ENCODE data around the gene CFAP73. TPM values are rescaled to one million over a fixed set of nuclear protein-coding genes. Genes with fewer than 3 reads are reported as not detected.

The CFAP73 gene
- total RNA-seq, 1 donor from 2014 or later = not detected

GRCh38 chr12:113109872-113110599 is 39.5 kb upstream of the CFAP73 start:
- Histone ChIP-seq H3K27me3 (ENCODE audit: control insufficient read depth, insufficient read depth, low read length) (peaks cover 2% of the 10 kb centered on the region), H3K4me3 (ENCODE audit: low read depth, low read length) (no peak overlapping the region), H3K36me3 (ENCODE audit: control insufficient read depth, insufficient read depth, low read length) (no peaks in the 10 kb centered on the region)
- DNase-seq (ENCODE audit: low read depth) = no peak
- TF ChIP-seq CTCF (IDR thresholded peaks at IDR 0.05; ENCODE audit: insufficient read depth, low read length, poor library complexity, severe bottlenecking) = no peak

DNA sequence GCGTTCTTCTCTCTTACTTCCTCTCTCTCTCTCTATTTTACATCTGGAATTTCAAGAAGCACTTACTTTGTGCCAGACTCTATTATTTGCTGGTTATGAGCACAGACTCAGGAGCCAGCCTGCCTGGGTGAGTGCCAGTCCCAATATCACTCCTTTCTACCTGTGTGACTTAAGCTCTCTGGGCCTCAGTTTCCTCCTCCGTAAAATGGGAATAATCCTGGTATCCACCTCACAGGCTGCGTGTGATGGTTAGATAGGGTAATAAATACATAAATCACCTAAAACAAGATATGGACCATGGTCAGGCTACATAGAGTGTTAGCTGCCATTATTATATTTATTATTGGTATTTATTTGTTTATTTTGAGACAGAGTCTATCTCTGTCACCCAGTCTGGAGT is 38.3 kb upstream of the CFAP73 start:
- Histone ChIP-seq H3K36me3 (ENCODE audit: control insufficient read depth, insufficient read depth, low read length) (no peaks in the 10 kb centered on the region), H3K27me3 (ENCODE audit: control insufficient read depth, insufficient read depth, low read length) (peaks cover 2% of the 10 kb centered on the region), H3K4me3 (ENCODE audit: low read depth, low read length) (no peak overlapping the region)
- TF ChIP-seq CTCF (IDR thresholded peaks at IDR 0.05; ENCODE audit: insufficient read depth, low read length, poor library complexity, severe bottlenecking) = no peak
- no peak for DNase-seq (ENCODE audit: low read depth)

DNA sequence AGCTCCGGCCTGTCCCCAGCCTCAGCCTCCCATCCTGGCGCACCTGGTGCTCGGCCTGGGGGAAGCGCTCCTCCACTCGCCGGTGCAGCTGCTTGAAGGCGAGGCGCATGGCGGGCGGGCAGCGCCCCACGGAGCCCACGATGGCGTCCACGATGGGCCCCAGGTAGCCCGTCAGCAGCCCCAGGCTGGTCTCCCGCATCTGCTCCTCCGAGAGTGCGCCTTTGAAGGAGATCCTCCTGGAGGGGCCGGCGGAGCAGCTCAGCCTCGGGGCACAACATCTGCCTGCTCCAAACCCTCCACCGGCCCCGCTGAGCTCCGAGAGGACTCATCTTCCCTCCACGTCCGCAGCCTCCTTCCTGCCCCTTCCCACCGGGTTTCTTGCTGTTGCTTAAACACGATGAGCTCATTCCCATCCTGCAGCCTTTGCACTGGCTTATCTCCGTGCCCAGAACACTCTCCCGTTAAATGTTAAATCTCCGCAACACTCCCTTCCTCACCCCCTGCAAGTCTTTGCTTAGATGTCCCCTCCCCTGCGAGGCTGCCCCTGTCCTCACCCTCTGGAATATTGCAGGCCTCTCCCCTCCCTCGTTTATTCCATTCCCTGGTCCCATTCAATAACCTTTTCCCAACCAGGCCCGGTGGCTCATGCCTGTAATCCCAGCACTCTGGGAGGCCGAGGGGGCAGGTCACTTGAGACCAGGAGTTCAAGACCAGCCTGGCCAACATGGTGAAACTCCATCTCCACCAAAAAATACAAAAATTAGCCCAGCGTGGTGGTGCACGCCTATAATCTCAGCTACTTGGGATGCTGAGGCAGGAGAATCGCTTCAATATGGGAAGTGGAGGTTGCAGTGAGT is 37.3 kb upstream of the CFAP73 start:
- Histone ChIP-seq H3K36me3 (ENCODE audit: control insufficient read depth, insufficient read depth, low read length) (no peaks in the 10 kb centered on the region), H3K27me3 (ENCODE audit: control insufficient read depth, insufficient read depth, low read length) (peaks cover 2% of the 10 kb centered on the region), H3K4me3 (ENCODE audit: low read depth, low read length) (no peak overlapping the region)
- DNase-seq (ENCODE audit: low read depth) = no peak
- TF ChIP-seq CTCF (IDR thresholded peaks at IDR 0.05; ENCODE audit: insufficient read depth, low read length, poor library complexity, severe bottlenecking) = no peak

DNA sequence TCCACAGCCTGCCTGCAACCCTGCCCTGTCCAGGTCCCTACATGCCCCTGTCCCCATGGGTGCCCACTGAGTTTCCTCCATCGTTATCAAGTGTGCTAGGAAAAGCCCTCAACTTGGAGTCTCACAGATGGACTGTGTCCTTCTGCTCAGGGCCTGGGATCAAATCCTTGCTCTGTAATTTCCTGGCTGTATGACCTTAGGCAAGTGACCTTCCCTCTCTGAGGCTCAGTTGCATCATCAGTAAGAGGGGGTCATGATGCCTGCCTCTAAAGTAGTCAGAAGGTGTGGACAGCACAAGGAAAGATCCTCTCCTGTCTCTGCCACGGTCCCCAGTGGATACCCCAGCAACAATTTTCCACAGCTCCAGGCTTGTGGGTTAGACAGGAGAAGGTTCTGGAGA is 36.1 kb upstream of the CFAP73 start:
- DNase-seq (ENCODE audit: low read depth) = no peak
- peaks cover 2% of the 10 kb centered on the region for H3K27me3 ChIP-seq (ENCODE audit: control insufficient read depth, insufficient read depth, low read length)
- no peaks in the 10 kb centered on the region for H3K36me3 ChIP-seq (ENCODE audit: control insufficient read depth, insufficient read depth, low read length)
- no peak overlapping the region for H3K4me3 ChIP-seq (ENCODE audit: low read depth, low read length)
- no peak for TF ChIP-seq CTCF (IDR thresholded peaks at IDR 0.05; ENCODE audit: insufficient read depth, low read length, poor library complexity, severe bottlenecking)

DNA sequence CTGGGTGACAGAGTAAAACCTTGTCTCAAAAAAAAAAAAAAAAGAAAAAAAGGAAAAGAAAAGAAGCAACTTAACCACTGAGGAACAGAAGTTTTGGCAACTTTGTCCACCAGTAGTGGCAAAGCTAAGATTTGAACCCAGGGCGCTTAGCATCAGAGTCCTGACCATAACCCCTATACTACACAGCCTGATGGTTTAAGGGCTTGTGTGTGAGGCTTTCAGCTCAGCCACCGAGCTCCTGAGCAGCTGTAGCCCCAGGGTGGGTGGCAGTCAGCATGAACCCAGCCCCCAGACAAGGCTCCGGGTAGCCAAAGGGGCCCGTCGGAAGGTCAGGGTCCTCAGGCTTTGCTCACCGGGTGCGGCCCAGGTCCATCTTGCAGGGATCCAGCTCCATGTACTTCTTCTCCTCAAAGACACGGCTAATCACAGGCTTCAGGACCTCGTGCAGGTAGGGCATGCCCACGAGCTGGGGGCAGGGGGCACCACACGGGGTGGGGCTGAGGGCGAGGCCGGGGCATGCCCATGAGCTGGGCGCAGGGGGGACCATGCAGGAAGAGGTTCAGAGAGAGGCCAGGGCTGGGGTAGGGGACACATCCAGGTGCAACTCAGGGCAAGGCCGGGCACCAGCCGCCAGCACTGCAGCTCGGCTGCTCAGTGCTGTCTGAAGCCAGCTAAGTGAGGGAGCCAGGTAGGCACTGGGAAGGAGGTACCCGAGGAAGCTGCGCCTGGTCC is 34.9 kb upstream of the CFAP73 start:
- peaks cover 2% of the 10 kb centered on the region for H3K27me3 ChIP-seq (ENCODE audit: control insufficient read depth, insufficient read depth, low read length)
- no peak for DNase-seq (ENCODE audit: low read depth)

More for the DNA sequence above, 34.9 kb upstream of the CFAP73 start:
- no peaks in the 10 kb centered on the region for H3K36me3 ChIP-seq (ENCODE audit: control insufficient read depth, insufficient read depth, low read length)
- no peak for TF ChIP-seq CTCF (IDR thresholded peaks at IDR 0.05; ENCODE audit: insufficient read depth, low read length, poor library complexity, severe bottlenecking)
- no peak overlapping the region for H3K4me3 ChIP-seq (ENCODE audit: low read depth, low read length)
